H1 (cell line): Measurements from ENCODE around the gene KLHDC10. TPM values are rescaled to one million over a fixed set of nuclear protein-coding genes. Genes with fewer than 3 reads are reported as not detected.

Experiments used
- POU5F1 ChIP-seq: IDR thresholded peaks from 2 replicates; pipeline ENCODE4 v1.6.1; 2011; ENCODE audit warnings: low read depth, mild to moderate bottlenecking, low read length, moderate library complexity
- SP2 ChIP-seq: IDR thresholded peaks from 2 replicates; pipeline ENCODE4 v1.6.1; 2012; ENCODE audit warnings: mild to moderate bottlenecking, low read length, inconsistent platforms
- polyA plus RNA-seq, 7 experiments: library from polyadenylated mRNA; depleted of rRNA in 3 of 7; stranded (reverse) in 5 of 7; unstranded in 2 of 7; fragments of >200 nt in 5 of 7; fragments of 200-250 nt in 2 of 7; gene quantifications; 1 replicate in 5 of 7; 2 replicates in 1 of 7; 4 replicates in 1 of 7; pipeline versions ENCODE4 v1.2.1 to v1.2.3, GENCODE V29; 2011 to 2013; ENCODE audit warnings: missing spikeins in 2 of 7, mixed read lengths in 2 of 7
- total RNA-seq: library from RNA; stranded (reverse); fragmentation: NEBNext Ultra II Directional; extraction: Animal tissue kit (Norgen Biotek cat#: 25700); gene quantifications from 2 replicates; pipeline ENCODE4 v1.2.1, GENCODE V29; 2021

The KLHDC10 gene
- total and polyA plus RNA-seq, 2 of the 8 experiments (the other 6 are each of a cell fraction or from before 2014, with no cell fraction given), result 6.6 to 14.5 TPM

- TF ChIP-seq SP2 (no peak), POU5F1 (no peak)
Observed at GRCh38 chr7:130151591-130152492, 81.5 kb downstream of the KLHDC10 start (continued).
